ENCODE results near the gene KCNN3.

The KCNN3 gene

DNA sequence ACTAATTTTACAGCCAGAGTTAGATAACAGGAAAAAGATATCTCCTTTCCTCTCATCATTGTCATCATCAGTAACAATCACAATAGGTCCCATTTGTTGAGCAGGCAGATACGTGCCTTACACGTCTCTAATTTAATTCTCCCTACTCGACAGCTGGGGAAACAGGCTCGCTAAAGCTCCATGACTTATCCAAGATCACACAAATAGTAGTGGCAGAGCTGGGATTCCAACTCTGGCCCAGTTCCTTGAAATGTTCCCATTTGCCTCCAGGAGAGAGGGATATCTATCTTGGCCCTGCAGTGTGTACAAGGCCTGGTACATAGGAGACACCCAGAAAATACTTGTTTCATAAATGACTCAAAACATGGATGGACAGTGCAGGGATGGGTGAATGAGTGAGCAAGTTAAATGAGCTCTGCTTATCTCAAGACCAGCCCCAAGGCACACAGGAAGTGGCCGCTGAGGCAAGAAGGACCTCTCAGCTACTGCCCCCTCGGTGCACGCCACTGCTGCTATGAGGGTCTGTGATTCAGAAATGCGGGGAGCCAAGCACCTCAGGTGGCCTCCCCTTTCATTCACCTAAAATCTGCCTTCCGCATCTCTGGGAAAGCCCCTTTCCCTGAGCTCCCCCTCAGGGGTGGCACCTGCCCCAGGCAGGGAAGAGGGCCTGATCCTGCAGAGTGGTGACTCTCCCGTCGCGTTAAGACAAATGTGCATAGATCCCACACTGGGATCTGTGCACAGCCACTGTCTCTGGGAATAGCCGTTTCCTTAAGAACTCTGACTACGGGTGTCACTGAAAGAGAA, 3.6 kb downstream of the KCNN3 start:
- TF ChIP-seq POLR2A (IDR thresholded peaks at IDR 0.05; ENCODE audit: low read depth, low read length) (0 out of 2 replicates have a peak, but pooled peaks have one; percentile 42), POLR2AphosphoS5 (IDR thresholded peaks at IDR 0.05; ENCODE audit: low read depth, low read length) (no peak)
- peak; percentile 83 for FAIRE-seq
- no peak for DNase-seq (ENCODE audit: insufficient read length)

DNA sequence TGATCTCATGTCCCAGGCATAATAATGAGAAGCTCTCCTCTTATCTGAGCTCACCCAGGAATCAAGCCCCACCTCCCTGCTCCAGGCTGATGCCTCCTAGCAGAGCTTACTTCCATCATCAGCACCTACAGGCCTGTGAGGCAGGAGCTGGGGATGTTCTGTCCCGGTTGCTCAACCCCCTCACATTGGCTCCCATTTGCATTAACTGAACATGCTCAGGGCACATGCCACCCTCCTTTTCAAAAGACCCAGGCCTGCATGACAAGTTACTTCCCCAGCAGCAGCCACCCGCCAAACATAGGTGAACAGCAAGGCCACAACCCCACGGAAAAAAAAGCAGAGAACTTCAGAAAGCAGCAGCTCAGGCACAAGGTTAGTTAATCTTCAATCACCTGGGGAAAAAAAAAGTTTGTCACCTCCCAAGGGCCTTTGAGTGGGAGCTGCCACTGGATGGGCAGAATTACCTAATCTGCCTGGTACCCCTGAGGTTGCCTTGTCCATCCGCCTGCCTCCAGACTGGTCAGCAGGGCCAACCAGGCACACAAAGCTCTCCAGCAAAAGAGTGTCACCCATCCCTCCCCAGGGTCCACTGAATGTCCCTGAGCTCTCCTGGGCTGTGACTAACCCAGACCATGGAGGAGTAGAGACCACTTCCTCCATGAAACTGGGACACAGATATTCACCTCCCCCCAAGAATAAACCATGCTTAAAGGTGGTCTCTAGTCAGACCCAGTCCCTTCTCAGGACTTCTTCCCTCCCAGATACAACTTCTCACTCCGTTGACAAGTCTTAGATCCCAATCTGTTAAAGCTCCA, 4.4 kb downstream of the KCNN3 start:
- TF ChIP-seq TAF1 (IDR thresholded peaks at IDR 0.05; ENCODE audit: borderline replicate concordance, low read depth, low read length), result no peak
- no peak for TF ChIP-seq POLR2A (IDR thresholded peaks at IDR 0.05; ENCODE audit: low read depth, low read length)
- FAIRE-seq, result peak; percentile 77
- no peak for DNase-seq (ENCODE audit: insufficient read length)

DNA sequence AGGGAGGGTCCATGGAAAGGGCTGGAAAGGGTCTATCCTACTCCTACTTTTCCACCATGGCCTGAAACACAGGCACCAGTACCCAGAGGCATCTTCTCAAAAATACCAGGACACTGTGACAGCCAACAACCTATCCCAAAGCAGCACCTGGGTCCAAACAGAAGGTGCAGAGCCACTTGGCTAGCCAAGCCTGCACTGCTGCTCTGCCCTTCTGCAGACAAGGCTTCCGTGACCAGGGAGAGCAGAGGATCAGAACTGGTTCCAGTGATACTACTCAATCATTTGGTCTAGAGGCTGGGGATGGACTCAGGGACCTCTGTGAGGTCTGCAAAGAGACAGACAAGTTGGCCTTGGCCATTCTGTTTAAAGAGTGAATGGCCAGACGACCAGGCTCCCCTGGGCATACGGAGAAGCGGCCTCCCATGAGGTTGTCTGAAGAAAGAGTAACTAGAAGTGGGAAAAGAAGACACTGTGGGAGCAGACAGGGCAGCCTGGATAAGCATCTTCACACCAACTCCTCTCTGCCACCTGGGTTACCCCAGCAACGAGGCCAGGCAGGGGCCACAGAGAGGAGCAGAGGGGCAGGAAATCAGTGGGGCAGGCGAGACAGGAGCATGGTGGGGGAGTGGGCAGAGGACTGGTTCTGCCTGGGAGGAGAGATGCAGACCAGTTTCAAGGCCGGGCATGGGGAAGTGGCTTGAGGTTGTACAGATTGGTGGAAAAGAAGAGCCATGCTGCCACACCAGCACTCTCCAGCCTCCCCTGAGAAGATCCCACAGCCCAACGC, 5.7 kb downstream of the KCNN3 start:
- FAIRE-seq (peak; percentile 83), DNase-seq (ENCODE audit: insufficient read length) (no peak)
- TF ChIP-seq TAF1 (IDR thresholded peaks at IDR 0.05; ENCODE audit: borderline replicate concordance, low read depth, low read length), result no peak
- no peak for TF ChIP-seq POLR2A (IDR thresholded peaks at IDR 0.05; ENCODE audit: low read depth, low read length)
- no peak for TF ChIP-seq POLR2AphosphoS5 (IDR thresholded peaks at IDR 0.05; ENCODE audit: low read depth, low read length)

DNA sequence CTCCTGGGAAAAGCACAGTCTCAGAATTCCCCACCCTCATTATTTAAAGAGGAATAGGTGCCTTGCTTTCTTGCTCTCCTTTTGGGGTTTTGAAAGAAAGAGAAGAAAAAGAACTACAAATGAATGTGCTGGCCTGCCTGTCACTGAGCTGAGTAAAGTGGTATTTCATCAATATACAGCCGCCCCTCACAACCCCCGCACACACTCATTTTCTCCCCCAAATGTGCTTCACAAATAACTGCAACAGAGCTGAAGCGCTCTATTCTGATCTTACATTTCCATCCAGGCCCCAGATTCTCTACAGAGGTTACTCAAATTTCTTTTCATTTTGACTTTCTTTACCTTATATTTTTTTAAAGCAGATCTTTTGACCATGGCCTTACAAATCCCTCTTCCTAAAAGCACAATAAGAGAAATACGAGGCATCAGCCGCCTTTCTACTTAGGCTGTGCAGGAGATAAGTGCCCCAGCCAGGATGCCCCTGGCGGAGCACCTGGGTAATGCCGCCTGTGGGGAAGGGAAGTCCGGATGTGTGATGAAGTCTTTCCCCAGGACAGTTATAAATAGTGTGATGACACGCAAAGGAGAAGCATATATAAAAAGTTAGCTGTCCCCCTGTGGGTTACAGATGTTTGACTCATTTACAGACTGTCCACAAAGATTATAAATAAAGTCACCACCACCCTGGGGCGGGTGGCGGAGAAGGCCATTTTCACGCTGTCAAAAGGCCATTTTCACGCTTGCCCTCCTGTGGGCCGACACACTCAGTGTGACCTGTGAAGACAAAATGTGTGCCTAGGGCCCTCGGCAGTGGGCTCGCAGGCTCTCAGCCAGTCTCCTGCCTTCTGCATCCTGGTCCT, 6.5 kb downstream of the KCNN3 start:
- FAIRE-seq (peak; percentile 97), DNase-seq (ENCODE audit: insufficient read length) (no peak)
- TF ChIP-seq TAF1 (IDR thresholded peaks at IDR 0.05; ENCODE audit: borderline replicate concordance, low read depth, low read length) (0 out of 2 replicates have a peak, but pooled peaks have one; percentile 27), POLR2AphosphoS5 (IDR thresholded peaks at IDR 0.05; ENCODE audit: low read depth, low read length) (no peak)

DNA sequence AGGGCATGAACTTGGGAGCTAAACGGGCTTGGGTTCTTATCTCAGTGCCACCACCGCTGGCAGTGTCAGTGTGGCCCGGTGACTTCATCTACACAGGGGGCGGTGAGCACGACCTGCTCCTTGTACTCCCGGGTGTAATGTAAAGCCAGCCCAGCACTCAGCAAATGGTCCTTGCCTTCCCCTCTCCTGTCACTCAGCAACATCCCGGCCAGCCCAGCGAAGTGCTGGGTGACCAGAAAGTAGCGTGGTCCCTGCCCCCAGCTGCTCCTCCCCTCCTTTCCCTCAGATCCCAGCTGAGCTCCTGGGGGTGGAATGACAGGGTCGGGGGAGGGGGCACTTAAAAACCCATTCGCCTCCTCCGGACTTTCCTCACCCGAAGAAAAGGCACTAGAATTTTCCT, 7.2 kb downstream of the KCNN3 start:
- DNase-seq (ENCODE audit: insufficient read length) (no peak), FAIRE-seq (peak; percentile 78)
- TF ChIP-seq POLR2A (IDR thresholded peaks at IDR 0.05; ENCODE audit: low read depth, low read length) (no peak), POLR2AphosphoS5 (IDR thresholded peaks at IDR 0.05; ENCODE audit: low read depth, low read length) (no peak), TAF1 (IDR thresholded peaks at IDR 0.05; ENCODE audit: borderline replicate concordance, low read depth, low read length) (no peak)

DNA sequence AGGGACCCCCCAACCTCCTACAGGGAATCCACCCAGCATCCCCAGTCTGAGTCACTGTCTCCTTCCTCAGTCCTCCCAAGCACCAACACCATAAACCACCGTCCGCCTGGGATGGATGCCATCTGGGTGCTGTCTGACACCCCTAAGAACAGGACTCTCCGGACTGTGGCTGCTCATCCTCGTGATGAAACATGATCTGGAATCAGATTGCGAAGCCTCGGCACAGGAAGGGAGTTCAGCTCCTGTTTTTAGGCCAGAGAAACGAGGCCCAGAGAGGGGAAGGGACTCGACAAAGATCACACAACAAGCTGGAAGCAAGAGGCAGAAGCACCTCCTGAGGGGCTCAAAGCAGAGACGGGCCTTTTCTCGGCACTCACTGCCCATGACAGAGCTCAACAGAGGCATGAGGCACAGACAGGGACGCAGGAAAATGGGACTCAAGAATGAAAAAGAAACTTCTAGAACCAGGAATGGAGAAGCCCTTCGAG, 8.4 kb downstream of the KCNN3 start:
- TF ChIP-seq POLR2A (IDR thresholded peaks at IDR 0.05; ENCODE audit: low read depth, low read length) (no peak), POLR2AphosphoS5 (IDR thresholded peaks at IDR 0.05; ENCODE audit: low read depth, low read length) (no peak), TAF1 (IDR thresholded peaks at IDR 0.05; ENCODE audit: borderline replicate concordance, low read depth, low read length) (no peak)
- DNase-seq (ENCODE audit: insufficient read length), result no peak
- no peak for FAIRE-seq

DNA sequence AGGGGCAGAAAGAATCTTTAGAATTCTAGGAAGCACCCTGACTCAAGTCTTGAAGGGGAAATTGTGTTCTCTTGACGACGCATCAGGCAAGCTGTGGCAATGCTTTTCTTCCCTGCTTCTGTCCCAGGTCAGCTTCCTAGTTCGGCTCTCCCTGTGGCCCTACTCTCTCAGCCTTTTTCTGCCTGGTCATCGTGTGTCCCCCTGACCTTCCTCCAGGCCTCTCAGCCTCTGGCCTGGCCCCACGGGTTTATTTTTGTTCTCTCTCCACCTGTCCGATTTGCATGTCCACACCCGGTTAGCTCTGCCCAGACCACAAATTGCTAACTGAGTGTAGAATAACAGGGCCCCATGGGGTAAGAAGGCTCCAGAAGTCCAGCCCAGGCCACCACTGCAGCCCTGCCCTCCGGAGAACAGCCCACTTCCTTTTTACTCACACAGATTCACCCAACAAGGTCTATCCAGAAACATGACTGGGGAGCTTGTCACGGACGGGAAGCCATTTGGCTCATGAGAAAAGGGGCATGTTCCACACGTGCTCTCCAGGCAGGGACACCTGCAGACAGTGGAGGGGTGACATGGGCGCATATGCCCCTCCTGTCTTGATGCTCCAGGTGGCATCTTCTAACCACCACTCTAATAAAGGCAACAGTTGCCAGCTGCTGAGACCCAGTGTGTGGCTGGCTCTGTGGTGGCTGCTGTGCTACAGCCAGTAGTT, 9.8 kb downstream of the KCNN3 start:
- DNase-seq (ENCODE audit: insufficient read length) (peak; percentile 68), FAIRE-seq (no peak)
- TF ChIP-seq POLR2A (IDR thresholded peaks at IDR 0.05; ENCODE audit: low read depth, low read length), result peak; percentile 47
- TF ChIP-seq TAF1 (IDR thresholded peaks at IDR 0.05; ENCODE audit: borderline replicate concordance, low read depth, low read length), result no peak

DNA sequence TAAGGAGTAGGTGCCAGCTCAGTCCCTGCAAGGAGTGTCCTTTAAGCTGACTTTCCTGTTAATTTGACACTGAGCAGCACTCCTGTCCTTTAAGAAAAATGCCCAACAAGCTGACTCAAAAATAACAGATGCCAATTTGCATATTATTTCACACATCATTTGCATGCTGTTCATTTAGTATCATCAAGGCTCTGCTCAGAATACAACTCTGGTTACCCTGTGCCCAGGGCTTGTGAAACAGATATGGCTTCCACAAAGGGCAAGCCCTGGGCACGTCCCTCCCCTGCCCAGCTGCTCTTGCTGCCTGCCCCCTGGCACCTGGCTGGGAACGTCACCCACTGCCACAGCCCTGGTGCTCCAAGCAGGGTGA, 10.3 kb downstream of the KCNN3 start:
- DNase-seq (ENCODE audit: insufficient read length) (no peak), FAIRE-seq (peak; percentile 95)
- TF ChIP-seq TAF1 (IDR thresholded peaks at IDR 0.05; ENCODE audit: borderline replicate concordance, low read depth, low read length) (peak; percentile 42; the same call in 1 of the 2 replicates), POLR2A (IDR thresholded peaks at IDR 0.05; ENCODE audit: low read depth, low read length) (peak; percentile 56), POLR2AphosphoS5 (IDR thresholded peaks at IDR 0.05; ENCODE audit: low read depth, low read length) (peak; percentile 72)

DNA sequence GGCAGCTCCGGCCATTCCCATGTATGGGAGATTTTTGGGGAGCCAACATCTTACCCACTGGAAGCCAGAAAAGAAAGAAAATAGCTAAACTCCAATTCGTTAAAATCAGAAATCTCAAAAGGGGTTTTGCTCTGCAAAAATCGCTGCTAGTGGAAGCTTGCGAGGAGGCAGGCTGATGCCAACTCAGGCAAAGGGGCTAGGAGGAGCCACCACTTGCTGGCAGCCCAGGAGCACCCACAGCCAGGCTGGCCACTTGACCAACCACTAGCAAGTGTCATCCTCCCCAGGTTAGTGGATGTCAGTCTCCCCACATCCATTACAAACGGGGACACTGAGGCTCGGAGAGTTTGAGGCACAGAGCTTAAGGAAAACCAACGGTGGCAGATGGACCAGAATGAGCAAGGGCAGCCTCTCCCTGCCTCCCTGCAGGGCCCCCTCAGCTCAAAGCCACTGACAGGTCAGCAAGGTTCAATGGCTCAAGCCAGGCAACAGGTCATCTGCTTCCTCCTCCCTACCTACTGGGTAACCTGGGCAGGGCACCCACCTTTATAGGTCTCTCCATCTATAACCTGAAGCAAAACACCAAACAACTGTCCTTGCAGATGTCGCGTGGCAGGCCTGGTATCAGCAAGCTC, 10.8 kb downstream of the KCNN3 start:
- DNase-seq (ENCODE audit: insufficient read length) (no peak), FAIRE-seq (no peak)
- TF ChIP-seq POLR2AphosphoS5 (IDR thresholded peaks at IDR 0.05; ENCODE audit: low read depth, low read length) (no peak), TAF1 (IDR thresholded peaks at IDR 0.05; ENCODE audit: borderline replicate concordance, low read depth, low read length) (no peak), POLR2A (IDR thresholded peaks at IDR 0.05; ENCODE audit: low read depth, low read length) (no peak)
